ENCODE measurements around the gene NDFIP2. TPM values are rescaled to one million over a fixed set of nuclear protein-coding genes. Genes with fewer than 3 reads are reported as not detected.

NDFIP2 gene
- total RNA-seq, 4 donors from 2014 or later = 21.8 to 47.8 (median 31.9) TPM

DNA sequence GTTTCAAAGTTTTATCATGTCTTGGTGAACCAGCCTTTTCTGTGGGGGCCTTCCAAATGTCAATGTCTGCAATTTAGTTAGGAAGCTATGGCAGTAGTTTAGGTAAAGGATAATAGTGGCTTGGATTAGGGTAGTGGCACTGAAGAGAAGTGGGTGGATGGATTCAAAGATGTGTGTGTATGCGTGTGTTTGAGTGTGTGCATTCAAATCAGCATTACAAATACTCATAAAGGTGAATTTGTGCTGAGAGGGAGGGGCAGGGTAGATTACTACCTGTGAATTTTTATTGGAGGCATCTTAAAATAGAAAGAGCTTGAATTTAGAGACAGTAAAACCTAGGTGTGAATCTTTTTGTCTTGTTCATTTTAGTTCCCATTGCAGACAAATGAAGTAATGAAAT lies 16.9 kb downstream of the NDFIP2 start:
- no peak overlapping the region for H3K4me3 ChIP-seq
- H3K27ac ChIP-seq = no peak overlapping the region
- no peak for DNase-seq

DNA sequence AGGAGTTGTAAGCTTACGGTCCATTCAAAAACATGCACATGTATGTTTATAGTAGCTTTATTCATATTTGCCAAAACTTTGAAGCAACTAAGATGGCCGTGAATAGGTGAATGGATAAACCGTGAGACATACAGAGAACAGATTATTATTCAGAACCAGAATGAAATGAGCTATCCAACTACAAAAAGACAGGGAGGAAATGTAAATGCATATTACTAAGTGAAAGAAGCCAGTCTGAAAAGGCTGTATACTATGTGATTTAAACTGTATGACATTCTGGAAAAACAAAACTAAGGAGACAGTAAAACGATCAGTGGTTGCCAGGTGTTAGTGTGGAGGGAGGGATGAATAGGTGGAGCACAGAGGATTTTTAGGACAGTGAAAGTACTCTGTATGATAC lies 19.9 kb downstream of the NDFIP2 start:
- Histone ChIP-seq H3K4me1 (peaks cover 17 to 28% of the 10 kb centered on the region in 2 donors), H3K9me3 (no peaks in the 10 kb centered on the region), H3K27me3 (no peaks in the 10 kb centered on the region), H3K36me3 (no peaks in the 10 kb centered on the region), H3K4me3 (no peak overlapping the region), H3K27ac (no peak overlapping the region)
- ATAC-seq (no peak), DNase-seq (no peak)
- intact Hi-C loops (cut with DNase I; ENCODE audit: low total_unique reads) (no loop called here), in situ Hi-C loops (cut with MboI; ENCODE audit: low sequenced_read_pairs in 4 of 4) (no loop called here)
- no peak for TF ChIP-seq POLR2A (IDR thresholded peaks at IDR 0.05)
- TF ChIP-seq, protein P1, sequence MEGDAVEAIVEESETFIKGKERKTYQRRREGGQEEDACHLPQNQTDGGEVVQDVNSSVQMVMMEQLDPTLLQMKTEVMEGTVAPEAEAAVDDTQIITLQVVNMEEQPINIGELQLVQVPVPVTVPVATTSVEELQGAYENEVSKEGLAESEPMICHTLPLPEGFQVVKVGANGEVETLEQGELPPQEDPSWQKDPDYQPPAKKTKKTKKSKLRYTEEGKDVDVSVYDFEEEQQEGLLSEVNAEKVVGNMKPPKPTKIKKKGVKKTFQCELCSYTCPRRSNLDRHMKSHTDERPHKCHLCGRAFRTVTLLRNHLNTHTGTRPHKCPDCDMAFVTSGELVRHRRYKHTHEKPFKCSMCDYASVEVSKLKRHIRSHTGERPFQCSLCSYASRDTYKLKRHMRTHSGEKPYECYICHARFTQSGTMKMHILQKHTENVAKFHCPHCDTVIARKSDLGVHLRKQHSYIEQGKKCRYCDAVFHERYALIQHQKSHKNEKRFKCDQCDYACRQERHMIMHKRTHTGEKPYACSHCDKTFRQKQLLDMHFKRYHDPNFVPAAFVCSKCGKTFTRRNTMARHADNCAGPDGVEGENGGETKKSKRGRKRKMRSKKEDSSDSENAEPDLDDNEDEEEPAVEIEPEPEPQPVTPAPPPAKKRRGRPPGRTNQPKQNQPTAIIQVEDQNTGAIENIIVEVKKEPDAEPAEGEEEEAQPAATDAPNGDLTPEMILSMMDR (IDR thresholded peaks at IDR 0.05 in 4 of 5, conservative IDR thresholded peaks at IDR 0.05 in 1 of 5) = no peak

More for the DNA sequence above, 16.9 kb downstream of the NDFIP2 start:
- in situ Hi-C loops (cut with MboI; ENCODE audit: low sequenced_read_pairs in 4 of 4) = no loop called here
- Histone ChIP-seq H3K9me3 (no peaks in the 10 kb centered on the region), H3K27me3 (no peaks in the 10 kb centered on the region), H3K36me3 (no peaks in the 10 kb centered on the region), H3K4me1 (peaks cover 27 to 46% of the 10 kb centered on the region in 2 donors)
- TF ChIP-seq, protein P1 (IDR thresholded peaks at IDR 0.05 in 4 of 5, conservative IDR thresholded peaks at IDR 0.05 in 1 of 5) = no peak
- TF ChIP-seq POLR2A (IDR thresholded peaks at IDR 0.05) = no peak
- no peak for ATAC-seq
- intact Hi-C loops (cut with DNase I; ENCODE audit: low total_unique reads) = no loop called here

DNA sequence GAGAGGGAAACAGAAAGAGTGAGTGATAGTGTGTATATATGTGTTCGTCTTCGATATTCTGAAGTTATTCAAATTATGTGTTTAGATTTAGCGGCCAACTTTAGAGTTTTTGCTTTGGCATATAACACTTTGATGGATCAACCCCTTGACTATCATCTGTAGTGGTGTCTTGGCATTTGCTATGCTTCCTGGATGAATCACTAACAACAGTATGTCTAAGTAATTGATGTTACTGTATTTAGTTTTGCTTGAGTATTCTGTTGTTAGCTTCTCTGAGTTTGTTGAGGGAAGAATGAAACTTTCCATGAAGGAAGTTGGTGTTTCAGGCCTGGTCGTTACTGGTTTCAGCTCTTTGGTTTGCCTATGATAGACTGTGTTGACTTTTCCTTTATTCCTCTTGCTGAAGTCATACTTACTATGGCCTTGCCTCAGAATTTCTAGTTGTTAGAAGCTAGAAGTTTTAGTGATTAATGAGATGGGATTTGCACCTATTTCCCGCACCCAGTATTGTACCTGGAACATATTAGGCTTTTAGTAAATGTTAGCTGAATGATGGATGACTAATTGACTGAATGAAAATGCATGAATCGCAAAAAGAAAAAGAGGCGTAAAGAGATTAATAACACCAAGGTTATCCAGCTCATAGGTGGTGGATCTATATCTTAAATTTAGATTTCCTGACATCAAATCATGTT lies 20.7 kb downstream of the NDFIP2 start:
- ATAC-seq = no peak
- no peak for DNase-seq
- Histone ChIP-seq H3K4me3 (no peak overlapping the region), H3K9me3 (no peaks in the 10 kb centered on the region), H3K4me1 (peaks cover 17 to 28% of the 10 kb centered on the region in 2 donors), H3K36me3 (no peaks in the 10 kb centered on the region), H3K27ac (no peak overlapping the region), H3K27me3 (no peaks in the 10 kb centered on the region)
- intact Hi-C loops (cut with DNase I; ENCODE audit: low total_unique reads) (no loop called here), in situ Hi-C loops (cut with MboI; ENCODE audit: low sequenced_read_pairs in 4 of 4) (no loop called here)
- no peak for TF ChIP-seq POLR2A (IDR thresholded peaks at IDR 0.05)
- TF ChIP-seq, protein P1 (IDR thresholded peaks at IDR 0.05 in 4 of 5, conservative IDR thresholded peaks at IDR 0.05 in 1 of 5) = no peak

DNA sequence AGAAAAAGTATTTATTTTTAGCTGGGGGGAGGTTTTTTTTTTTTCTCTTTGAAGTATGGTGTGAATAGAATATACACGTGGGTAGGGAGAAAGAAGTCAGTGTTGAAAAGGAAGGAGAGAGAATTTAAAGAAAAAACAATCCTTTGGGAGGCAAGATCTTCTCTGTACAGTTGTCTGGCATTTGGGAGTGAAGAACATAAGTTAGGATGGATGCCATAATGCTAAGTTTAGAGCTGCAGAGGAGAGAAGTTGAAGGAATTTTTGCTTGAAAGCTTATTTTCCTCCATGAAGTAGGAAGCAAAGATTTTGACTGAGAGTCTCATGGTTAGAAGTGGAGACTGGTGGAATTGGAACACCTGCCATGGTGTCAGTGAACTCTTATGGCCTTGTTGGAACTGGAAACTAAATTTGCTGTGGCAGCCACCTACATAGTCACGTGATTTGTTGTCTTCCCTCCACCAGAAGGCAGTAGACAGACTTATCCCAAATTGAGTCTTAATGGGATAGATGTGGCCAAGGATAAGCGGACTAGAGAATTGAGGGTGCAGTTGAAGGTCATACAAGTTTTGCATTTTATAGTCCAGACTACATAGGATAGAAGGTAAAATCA lies 22.0 kb downstream of the NDFIP2 start:
- Histone ChIP-seq H3K4me1 (peaks cover 17 to 28% of the 10 kb centered on the region in 2 donors), H3K4me3 (no peak overlapping the region), H3K27me3 (no peaks in the 10 kb centered on the region), H3K36me3 (no peaks in the 10 kb centered on the region), H3K9me3 (no peaks in the 10 kb centered on the region), H3K27ac (no peak overlapping the region)
- DNase-seq (no peak), ATAC-seq (no peak)
- in situ Hi-C loops (cut with MboI; ENCODE audit: low sequenced_read_pairs in 4 of 4) = no loop called here
- intact Hi-C loops (cut with DNase I; ENCODE audit: low total_unique reads) = no loop called here
- TF ChIP-seq POLR2A (IDR thresholded peaks at IDR 0.05) = no peak
- TF ChIP-seq, protein P1 (IDR thresholded peaks at IDR 0.05 in 4 of 5, conservative IDR thresholded peaks at IDR 0.05 in 1 of 5) = no peak
